Liver (tissue), 9 donors: ENCODE results near the gene DPF3. TPM values are rescaled to one million over a fixed set of nuclear protein-coding genes. Genes with fewer than 3 reads are reported as not detected.

Experiments used
- DNase-seq: peaks from one replicate; pipeline ENCODE4 v3.0.0-alpha.2; 2017; ENCODE audit warnings: low spot score
- H3K27ac ChIP-seq, 2 donors: one replicate each; pipeline ENCODE4 v1.7.0; 2013; ENCODE audit warnings: inconsistent platforms in 2 of 2, low read length in 2 of 2, control low read depth in 1 of 2, low read depth in 1 of 2, mild to moderate bottlenecking in 1 of 2
- H3K27me3 ChIP-seq, 4 donors: one replicate each; pipeline versions ENCODE4 v1.6.1 to v1.7.0; 2013; ENCODE audit warnings: low read length in 3 of 4, inconsistent platforms in 1 of 4, mild to moderate bottlenecking in 1 of 4, moderate library complexity in 1 of 4; ENCODE audit not compliant: control insufficient read depth in 4 of 4, insufficient read depth in 4 of 4
- H3K36me3 ChIP-seq, 4 donors: one replicate each; pipeline versions ENCODE4 v1.6.1 to v1.7.0; 2013; ENCODE audit warnings: low read length in 3 of 4, mild to moderate bottlenecking in 3 of 4, low read depth in 1 of 4, moderate library complexity in 1 of 4; ENCODE audit not compliant: control insufficient read depth in 4 of 4, insufficient read depth in 3 of 4
- H3K4me1 ChIP-seq, 4 donors: one replicate each; pipeline versions ENCODE4 v1.6.1 to v1.7.0; 2013; ENCODE audit warnings: low read length in 3 of 4, mild to moderate bottlenecking in 3 of 4, moderate library complexity in 1 of 4; ENCODE audit not compliant: control insufficient read depth in 4 of 4, insufficient read depth in 4 of 4
- H3K4me3 ChIP-seq, 3 donors: one replicate each; pipeline versions ENCODE4 v1.6.1 to v1.7.0; 2013; ENCODE audit warnings: low read length in 3 of 3, control low read depth in 1 of 3, low read depth in 1 of 3, mild to moderate bottlenecking in 1 of 3
- H3K9ac ChIP-seq, 2 donors: one replicate each; pipeline ENCODE4 v1.7.0; 2013; ENCODE audit warnings: low read length in 2 of 2, mild to moderate bottlenecking in 2 of 2, moderate library complexity in 2 of 2, control low read depth in 1 of 2, low read depth in 1 of 2
- H3K9me3 ChIP-seq, 4 donors: one replicate each; pipeline versions ENCODE4 v1.6.1 to v1.7.0; 2013; ENCODE audit warnings: low read length in 3 of 4; ENCODE audit not compliant: control insufficient read depth in 4 of 4
- EGR1 ChIP-seq, 2 donors: IDR thresholded peaks; 2 replicates each; pipeline ENCODE4 v1.6.1; 2016 to 2018; ENCODE audit warnings: antibody characterized with exemption in 2 of 2, low read depth in 2 of 2
- FOXA1 ChIP-seq: IDR thresholded peaks from 2 replicates; pipeline ENCODE4 v1.6.1; 2016; ENCODE audit warnings: antibody characterized with exemption
- FOXA2 ChIP-seq: IDR thresholded peaks from 2 replicates; pipeline ENCODE4 v1.6.1; 2016; ENCODE audit warnings: antibody characterized with exemption
- GABPA ChIP-seq, 2 donors: IDR thresholded peaks in 1 of 2; conservative IDR thresholded peaks in 1 of 2; 2 replicates each; pipeline ENCODE4 v1.6.1; 2016; ENCODE audit warnings: antibody characterized with exemption in 2 of 2, mild to moderate bottlenecking in 1 of 2, moderate library complexity in 1 of 2
- HNF4A ChIP-seq, 2 donors: conservative IDR thresholded peaks; 2 replicates each; pipeline ENCODE4 v1.6.1; 2016; ENCODE audit warnings: antibody characterized with exemption in 2 of 2, mild to moderate bottlenecking in 2 of 2
- HNF4G ChIP-seq: IDR thresholded peaks from 2 replicates; pipeline ENCODE4 v1.6.1; 2016; ENCODE audit warnings: antibody characterized with exemption
- JUND ChIP-seq, 2 donors: IDR thresholded peaks; 2 replicates each; pipeline ENCODE4 v1.6.1; 2016; ENCODE audit warnings: antibody characterized with exemption in 2 of 2
- NR2F2 ChIP-seq: IDR thresholded peaks from 2 replicates; pipeline ENCODE4 v1.6.1; 2016; ENCODE audit warnings: antibody characterized with exemption
- RAD21 ChIP-seq, 2 donors: IDR thresholded peaks; 2 replicates each; pipeline ENCODE4 v1.6.1; 2016; ENCODE audit warnings: antibody characterized with exemption in 2 of 2, mild to moderate bottlenecking in 2 of 2
- RXRA ChIP-seq, 2 donors: IDR thresholded peaks; 2 replicates each; pipeline ENCODE4 v1.6.1; 2017 to 2018; ENCODE audit warnings: antibody characterized with exemption in 2 of 2, mild to moderate bottlenecking in 1 of 2
- SP1 ChIP-seq: IDR thresholded peaks from 2 replicates; pipeline ENCODE4 v1.6.1; 2018; ENCODE audit warnings: antibody characterized with exemption, mild to moderate bottlenecking
- TAF1 ChIP-seq: conservative IDR thresholded peaks from 2 replicates; pipeline ENCODE4 v1.6.1; 2016; ENCODE audit warnings: antibody characterized with exemption, mild to moderate bottlenecking
- YY1 ChIP-seq: IDR thresholded peaks from 2 replicates; pipeline ENCODE4 v1.6.1; 2016; ENCODE audit warnings: antibody characterized with exemption, mild to moderate bottlenecking
- WGBS: extraction: QIAGEN DNeasy Blood & Tissue Kit; methylation state at CpG from one replicate; pipeline ENCODE4 v1.1.7; 2013; 5-methylcytosine and 5-hydroxymethylcytosine counted together
- polyA plus RNA-seq, 2 donors: library from polyadenylated mRNA; stranded (reverse) in 1 of 2; unstranded in 1 of 2; fragments of 200-250 nt in 1 of 2; fragments of >200 nt in 1 of 2; fragmentation: Nextera tagmentation in 1 of 2; extraction: Ambion mirVana in 1 of 2; gene quantifications; one replicate each; pipeline versions ENCODE4 v1.2.1 to v1.2.3, GENCODE V29; 2013 to 2015
- total RNA-seq, 2 donors: library from RNA; depleted of rRNA; stranded (reverse); fragments of >200 nt; gene quantifications; one replicate each; pipeline ENCODE4 v1.2.3, GENCODE V29; 2014
- TF ChIP-seq, protein P1 (sequence below): IDR thresholded peaks from 2 replicates; pipeline ENCODE4 v1.6.1; 2016; ENCODE audit warnings: antibody characterized with exemption
- TF ChIP-seq, protein P2 (sequence below): IDR thresholded peaks from 2 replicates; pipeline ENCODE4 v1.6.1; 2016; ENCODE audit warnings: antibody characterized with exemption, mild to moderate bottlenecking
- TF ChIP-seq, protein P3 (sequence below): IDR thresholded peaks from 2 replicates; pipeline ENCODE4 v1.6.1; 2016; ENCODE audit warnings: antibody characterized with exemption
- TF ChIP-seq, protein P4 (sequence below): fragments of 150-350 bp; IDR thresholded peaks from 2 replicates; pipeline ENCODE4 v1.5.1; 2017; ENCODE audit warnings: improper control_type of control experiment, low read depth, low read length; ENCODE audit not compliant: missing input control
- TF ChIP-seq, protein P5 (sequence below): IDR thresholded peaks from 2 replicates; pipeline ENCODE4 v1.6.1; 2016; ENCODE audit warnings: antibody characterized with exemption
- donor health status: healthy.
- donor health status: healthy.
- donor health status: healthy.
- donor health status: healthy.
- donor health status: healthy.

Gene DPF3
- total and polyA plus RNA-seq, 4 donors = 1.1 to 23.2 (median 2.5) TPM

DNA sequence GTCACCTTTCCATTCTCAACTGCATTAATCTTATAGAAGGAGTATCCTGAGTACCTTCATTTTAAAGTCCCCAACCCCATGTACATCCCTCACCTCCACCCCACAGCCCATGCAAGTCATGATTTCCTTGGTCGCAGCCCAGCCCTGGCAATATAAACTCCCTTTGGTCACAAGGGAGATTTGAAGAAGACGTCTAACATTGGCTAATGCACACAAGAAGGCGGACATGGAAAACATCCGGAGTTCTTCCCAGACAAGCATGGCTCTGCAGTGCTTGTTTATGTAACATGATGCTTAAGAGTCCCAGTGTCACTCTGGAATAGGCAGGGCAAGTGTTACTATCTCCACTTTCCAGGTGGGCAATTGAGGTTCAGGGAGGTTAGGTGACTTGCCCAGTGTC, 277.6 kb downstream of the DPF3 start:
- DNase-seq = no peak
- Histone ChIP-seq H3K36me3 (no peaks in the 10 kb centered on the region), H3K27ac (no peak overlapping the region), H3K27me3 (no peaks in the 10 kb centered on the region), H3K4me3 (no peak overlapping the region), H3K9me3 (no peaks in the 10 kb centered on the region), H3K4me1 (peaks cover 0 to 16% (median 9%) of the 10 kb centered on the region in 4 donors), H3K9ac (no peak overlapping the region)
- TF ChIP-seq FOXA2 = no peak
- TF ChIP-seq, protein P1, sequence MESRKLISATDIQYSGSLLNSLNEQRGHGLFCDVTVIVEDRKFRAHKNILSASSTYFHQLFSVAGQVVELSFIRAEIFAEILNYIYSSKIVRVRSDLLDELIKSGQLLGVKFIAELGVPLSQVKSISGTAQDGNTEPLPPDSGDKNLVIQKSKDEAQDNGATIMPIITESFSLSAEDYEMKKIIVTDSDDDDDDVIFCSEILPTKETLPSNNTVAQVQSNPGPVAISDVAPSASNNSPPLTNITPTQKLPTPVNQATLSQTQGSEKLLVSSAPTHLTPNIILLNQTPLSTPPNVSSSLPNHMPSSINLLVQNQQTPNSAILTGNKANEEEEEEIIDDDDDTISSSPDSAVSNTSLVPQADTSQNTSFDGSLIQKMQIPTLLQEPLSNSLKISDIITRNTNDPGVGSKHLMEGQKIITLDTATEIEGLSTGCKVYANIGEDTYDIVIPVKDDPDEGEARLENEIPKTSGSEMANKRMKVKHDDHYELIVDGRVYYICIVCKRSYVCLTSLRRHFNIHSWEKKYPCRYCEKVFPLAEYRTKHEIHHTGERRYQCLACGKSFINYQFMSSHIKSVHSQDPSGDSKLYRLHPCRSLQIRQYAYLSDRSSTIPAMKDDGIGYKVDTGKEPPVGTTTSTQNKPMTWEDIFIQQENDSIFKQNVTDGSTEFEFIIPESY = no peak
- no peak for TF ChIP-seq EGR1 (IDR thresholded peaks at IDR 0.05; ENCODE audit: low read depth in 2 of 2)
- TF ChIP-seq, protein P2, sequence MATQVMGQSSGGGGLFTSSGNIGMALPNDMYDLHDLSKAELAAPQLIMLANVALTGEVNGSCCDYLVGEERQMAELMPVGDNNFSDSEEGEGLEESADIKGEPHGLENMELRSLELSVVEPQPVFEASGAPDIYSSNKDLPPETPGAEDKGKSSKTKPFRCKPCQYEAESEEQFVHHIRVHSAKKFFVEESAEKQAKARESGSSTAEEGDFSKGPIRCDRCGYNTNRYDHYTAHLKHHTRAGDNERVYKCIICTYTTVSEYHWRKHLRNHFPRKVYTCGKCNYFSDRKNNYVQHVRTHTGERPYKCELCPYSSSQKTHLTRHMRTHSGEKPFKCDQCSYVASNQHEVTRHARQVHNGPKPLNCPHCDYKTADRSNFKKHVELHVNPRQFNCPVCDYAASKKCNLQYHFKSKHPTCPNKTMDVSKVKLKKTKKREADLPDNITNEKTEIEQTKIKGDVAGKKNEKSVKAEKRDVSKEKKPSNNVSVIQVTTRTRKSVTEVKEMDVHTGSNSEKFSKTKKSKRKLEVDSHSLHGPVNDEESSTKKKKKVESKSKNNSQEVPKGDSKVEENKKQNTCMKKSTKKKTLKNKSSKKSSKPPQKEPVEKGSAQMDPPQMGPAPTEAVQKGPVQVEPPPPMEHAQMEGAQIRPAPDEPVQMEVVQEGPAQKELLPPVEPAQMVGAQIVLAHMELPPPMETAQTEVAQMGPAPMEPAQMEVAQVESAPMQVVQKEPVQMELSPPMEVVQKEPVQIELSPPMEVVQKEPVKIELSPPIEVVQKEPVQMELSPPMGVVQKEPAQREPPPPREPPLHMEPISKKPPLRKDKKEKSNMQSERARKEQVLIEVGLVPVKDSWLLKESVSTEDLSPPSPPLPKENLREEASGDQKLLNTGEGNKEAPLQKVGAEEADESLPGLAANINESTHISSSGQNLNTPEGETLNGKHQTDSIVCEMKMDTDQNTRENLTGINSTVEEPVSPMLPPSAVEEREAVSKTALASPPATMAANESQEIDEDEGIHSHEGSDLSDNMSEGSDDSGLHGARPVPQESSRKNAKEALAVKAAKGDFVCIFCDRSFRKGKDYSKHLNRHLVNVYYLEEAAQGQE = no peak
- TF ChIP-seq JUND (IDR thresholded peaks at IDR 0.05) = no peak
- no peak for TF ChIP-seq RXRA (IDR thresholded peaks at IDR 0.05)
- TF ChIP-seq, protein P3, sequence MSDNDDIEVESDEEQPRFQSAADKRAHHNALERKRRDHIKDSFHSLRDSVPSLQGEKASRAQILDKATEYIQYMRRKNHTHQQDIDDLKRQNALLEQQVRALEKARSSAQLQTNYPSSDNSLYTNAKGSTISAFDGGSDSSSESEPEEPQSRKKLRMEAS = no peak
- TF ChIP-seq NR2F2 = no peak
- TF ChIP-seq HNF4A (conservative IDR thresholded peaks at IDR 0.05) = no peak
- TF ChIP-seq SP1 = no peak
- no peak for TF ChIP-seq FOXA1
- no peak for TF ChIP-seq HNF4G
- TF ChIP-seq, protein P4, sequence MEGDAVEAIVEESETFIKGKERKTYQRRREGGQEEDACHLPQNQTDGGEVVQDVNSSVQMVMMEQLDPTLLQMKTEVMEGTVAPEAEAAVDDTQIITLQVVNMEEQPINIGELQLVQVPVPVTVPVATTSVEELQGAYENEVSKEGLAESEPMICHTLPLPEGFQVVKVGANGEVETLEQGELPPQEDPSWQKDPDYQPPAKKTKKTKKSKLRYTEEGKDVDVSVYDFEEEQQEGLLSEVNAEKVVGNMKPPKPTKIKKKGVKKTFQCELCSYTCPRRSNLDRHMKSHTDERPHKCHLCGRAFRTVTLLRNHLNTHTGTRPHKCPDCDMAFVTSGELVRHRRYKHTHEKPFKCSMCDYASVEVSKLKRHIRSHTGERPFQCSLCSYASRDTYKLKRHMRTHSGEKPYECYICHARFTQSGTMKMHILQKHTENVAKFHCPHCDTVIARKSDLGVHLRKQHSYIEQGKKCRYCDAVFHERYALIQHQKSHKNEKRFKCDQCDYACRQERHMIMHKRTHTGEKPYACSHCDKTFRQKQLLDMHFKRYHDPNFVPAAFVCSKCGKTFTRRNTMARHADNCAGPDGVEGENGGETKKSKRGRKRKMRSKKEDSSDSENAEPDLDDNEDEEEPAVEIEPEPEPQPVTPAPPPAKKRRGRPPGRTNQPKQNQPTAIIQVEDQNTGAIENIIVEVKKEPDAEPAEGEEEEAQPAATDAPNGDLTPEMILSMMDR = no peak
- no peak for TF ChIP-seq GABPA (IDR thresholded peaks at IDR 0.05 in 1 of 2, conservative IDR thresholded peaks at IDR 0.05 in 1 of 2)
- no peak for TF ChIP-seq RAD21 (IDR thresholded peaks at IDR 0.05)
- TF ChIP-seq, protein P5, sequence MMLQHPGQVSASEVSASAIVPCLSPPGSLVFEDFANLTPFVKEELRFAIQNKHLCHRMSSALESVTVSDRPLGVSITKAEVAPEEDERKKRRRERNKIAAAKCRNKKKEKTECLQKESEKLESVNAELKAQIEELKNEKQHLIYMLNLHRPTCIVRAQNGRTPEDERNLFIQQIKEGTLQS = no peak
- TF ChIP-seq TAF1 = no peak
- no peak for TF ChIP-seq YY1
- WGBS = 71% methylated on average over 4 of the region's 4 CpGs
